GM06990 (cell line): ENCODE results near the gene SIRT6.
"Not testable (repeated sequence)": the region's sequence is repeated elsewhere in the genome, so short reads cannot be mapped to it uniquely, and the experiment has no call there.

ENCODE experiments used
- DNase-seq: peaks from one replicate; pipeline ENCODE4 v3.0.0-alpha.2; 2011; ENCODE audit not compliant: insufficient read length; ENCODE audit errors: extremely low read depth
- H3K27me3 ChIP-seq: replicated peaks from 2 replicates; pipeline ENCODE4 v1.6.0; 2011; ENCODE audit warnings: low read length; ENCODE audit not compliant: control insufficient read depth, insufficient read depth
- H3K36me3 ChIP-seq: 2 replicates; pipeline ENCODE4 v1.5.1; 2011; ENCODE audit warnings: low read length; ENCODE audit not compliant: control insufficient read depth, insufficient read depth
- H3K4me3 ChIP-seq: replicated peaks from 2 replicates; pipeline ENCODE4 v1.5.1; 2011; ENCODE audit warnings: low read depth, mild to moderate bottlenecking, control low read depth, low read length
- CTCF ChIP-seq: IDR thresholded peaks from 2 replicates; pipeline ENCODE4 v1.5.1; 2011; ENCODE audit warnings: low read length, control low read depth, mild to moderate bottlenecking, inconsistent platforms; ENCODE audit not compliant: insufficient read depth, poor library complexity, severe bottlenecking

The SIRT6 gene

GRCh38 chr19:4197228-4197624, 14.9 kb upstream of the SIRT6 start:
- Histone ChIP-seq H3K27me3 (no peaks in the 10 kb centered on the region; the same call in 1 of the 2 replicates), H3K36me3 (no peaks in the 10 kb centered on the region), H3K4me3 (no peak overlapping the region)
- no peak for TF ChIP-seq CTCF
- DNase-seq: no peak

GRCh38 chr19:4196587-4197148, 14.3 kb upstream of the SIRT6 start:
- Histone ChIP-seq H3K36me3 (no peaks in the 10 kb centered on the region), H3K4me3 (no peak overlapping the region), H3K27me3 (no peaks in the 10 kb centered on the region; the same call in 1 of the 2 replicates)
- DNase-seq: no peak
- TF ChIP-seq CTCF: no peak

- no peak for TF ChIP-seq CTCF
- Histone ChIP-seq H3K4me3 (no peak overlapping the region), H3K27me3 (no peaks in the 10 kb centered on the region; the same call in 1 of the 2 replicates), H3K36me3 (no peaks in the 10 kb centered on the region)
- DNase-seq: no peak
Measured at GRCh38 chr19:4196009-4196408, 13.6 kb upstream of the SIRT6 start.

- no peaks in the 10 kb centered on the region; the same call in 1 of the 2 replicates for H3K27me3 ChIP-seq
- no peak for DNase-seq
- H3K36me3 ChIP-seq: no peaks in the 10 kb centered on the region
- no peak overlapping the region for H3K4me3 ChIP-seq
- TF ChIP-seq CTCF: no peak
Measured at GRCh38 chr19:4194353-4194752, 12.0 kb upstream of the SIRT6 start.

GRCh38 chr19:4192537-4192936, 10.2 kb upstream of the SIRT6 start:
- DNase-seq, H3K36me3 ChIP-seq, H3K27me3 ChIP-seq, H3K4me3 ChIP-seq: not testable (repeated sequence)

GRCh38 chr19:4189641-4190040, 7.3 kb upstream of the SIRT6 start:
- Histone ChIP-seq H3K4me3 (no peak overlapping the region), H3K36me3 (no peaks in the 10 kb centered on the region), H3K27me3 (no peaks in the 10 kb centered on the region)
- no peak for TF ChIP-seq CTCF
- DNase-seq: no peak
